GM18907 (cell line): ENCODE results near the gene ELAVL1.

Experiments
- ATAC-seq: cut with Tn5 transposase; IDR thresholded peaks from one replicate; pipeline ENCODE4 v1.9.1; 2021; ENCODE audit warnings: mild to moderate bottlenecking, moderate library complexity; ENCODE audit not compliant: unreplicated experiment

The ELAVL1 gene

GRCh38 chr19:7987114-7987768 lies 18.2 kb downstream of the ELAVL1 start:
- ATAC-seq: no peak

GRCh38 chr19:7986321-7987113 lies 18.9 kb downstream of the ELAVL1 start:
- no peak for ATAC-seq

GRCh38 chr19:7985481-7985911 lies 19.9 kb downstream of the ELAVL1 start:
- ATAC-seq: no peak

- ATAC-seq: no peak
Measured at GRCh38 chr19:7983995-7984837, 21.2 kb downstream of the ELAVL1 start.

GRCh38 chr19:7983286-7983950 lies 22.0 kb downstream of the ELAVL1 start:
- no peak for ATAC-seq

- no peak for ATAC-seq
Measured at GRCh38 chr19:7982651-7983099, 22.8 kb downstream of the ELAVL1 start.

GRCh38 chr19:7982103-7982502 lies 23.3 kb downstream of the ELAVL1 start:
- ATAC-seq: no peak

- ATAC-seq: no peak
Measured at GRCh38 chr19:7981661-7982060, 23.8 kb downstream of the ELAVL1 start.

- no peak for ATAC-seq
Measured at GRCh38 chr19:7981199-7981598, 24.2 kb downstream of the ELAVL1 start.

- no peak for ATAC-seq
Measured at GRCh38 chr19:7980635-7981121, 24.8 kb downstream of the ELAVL1 start.

- ATAC-seq: no peak
Measured at GRCh38 chr19:7980168-7980567, 25.3 kb downstream of the ELAVL1 start.

GRCh38 chr19:7979559-7979958 lies 25.9 kb downstream of the ELAVL1 start:
- no peak for ATAC-seq

- no peak for ATAC-seq
Measured at GRCh38 chr19:7979011-7979410, 26.4 kb downstream of the ELAVL1 start.

- no peak for ATAC-seq
Measured at GRCh38 chr19:7978179-7978825, 27.1 kb downstream of the ELAVL1 start.

- no peak for ATAC-seq
Measured at GRCh38 chr19:7977723-7978040, 27.8 kb downstream of the ELAVL1 start.

- ATAC-seq: no peak
Measured at GRCh38 chr19:7977021-7977722, 28.3 kb downstream of the ELAVL1 start.

- no peak for ATAC-seq
Measured at GRCh38 chr19:7976461-7976860, 29.0 kb downstream of the ELAVL1 start.

- ATAC-seq: no peak
Measured at GRCh38 chr19:7975037-7975436, 30.4 kb downstream of the ELAVL1 start.

GRCh38 chr19:7973883-7974282 lies 31.6 kb downstream of the ELAVL1 start:
- no peak for ATAC-seq
